22Rv1 (cell line): Measurements from ENCODE around the gene TLE6.

Experiments
- CTCF ChIP-seq: fragments of 450-650 bp; IDR thresholded peaks from 2 replicates; pipeline ENCODE4 v1.5.1; 2017; ENCODE audit warnings: mild to moderate bottlenecking
- ZFX ChIP-seq: fragments of 450-650 bp; IDR thresholded peaks from 2 replicates; pipeline ENCODE4 v1.6.1; 2017; ENCODE audit warnings: antibody characterized with exemption, borderline replicate concordance

GRCh38 chr19:2973229-2973628 lies 4.1 kb upstream of the TLE6 start:
- TF ChIP-seq CTCF = no peak
- TF ChIP-seq ZFX = no peak
